Endothelial cell of umbilical vein (primary cell): Measurements from ENCODE around the gene TXNL4A.

Source experiments
- JUN ChIP-seq: IDR thresholded peaks from 2 replicates; pipeline ENCODE4 v1.6.1; 2011; ENCODE audit warnings: borderline replicate concordance, low read depth; ENCODE audit not compliant: insufficient read length, insufficient read depth
- POLR2AphosphoS5 ChIP-seq: IDR thresholded peaks from 2 replicates; pipeline ENCODE4 v1.6.1; 2012; ENCODE audit warnings: low read depth, mild to moderate bottlenecking, control low read depth, low read length, moderate library complexity; ENCODE audit not compliant: insufficient read depth

DNA sequence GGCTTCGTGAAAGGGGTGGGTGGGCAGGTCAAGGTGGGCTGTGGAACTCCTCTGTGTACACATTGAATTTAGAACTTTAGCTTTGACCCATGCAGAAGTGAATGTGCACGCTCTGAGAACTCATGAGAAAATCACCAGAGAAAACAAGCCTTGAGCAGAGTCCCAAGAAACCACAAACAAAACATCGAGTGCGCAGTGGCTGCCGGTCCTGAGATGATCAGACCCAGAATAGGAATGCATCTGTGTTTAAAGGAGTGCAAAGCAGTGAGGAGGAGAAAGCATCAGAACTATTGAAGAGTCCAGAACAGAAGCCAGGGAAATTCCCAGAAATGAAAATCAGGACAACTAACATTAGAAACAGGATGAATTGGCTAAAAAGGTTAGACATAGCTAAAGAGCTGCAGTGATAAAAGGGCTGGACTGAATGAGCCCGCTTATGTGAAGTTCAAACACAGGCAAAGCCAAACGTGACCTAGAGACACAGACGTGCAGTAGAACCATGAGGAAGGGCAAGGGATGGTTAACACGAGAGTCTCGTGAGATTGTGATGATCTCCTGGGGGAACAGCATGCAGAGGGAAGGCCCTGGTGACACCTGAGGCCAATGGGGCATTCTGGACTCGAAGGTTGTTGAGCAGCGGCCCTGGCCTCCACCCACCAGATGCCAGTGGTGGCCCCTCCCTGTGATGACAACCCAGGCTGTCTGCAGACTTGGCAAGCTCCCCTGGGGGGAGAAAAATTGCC lies 16.4 kb upstream of the TXNL4A start:
- TF ChIP-seq POLR2AphosphoS5, result no peak
- TF ChIP-seq JUN, result no peak
